H1 (cell line): ENCODE data around the gene GFI1B. TPM values are rescaled to one million over a fixed set of nuclear protein-coding genes. Genes with fewer than 3 reads are reported as not detected.

Experiments used
- ASH2L ChIP-seq: fragments of 200-600, 300-600 bp; sonication (generic); IDR thresholded peaks from one replicate; pipeline ENCODE4 v1.7.1; 2017; ENCODE audit warnings: low read length
- CTCF ChIP-seq, 3 experiments: IDR thresholded peaks; 1 replicate in 2 of 3; 2 replicates in 1 of 3; pipeline versions ENCODE4 v1.5.1 to v1.6.1; 2011; ENCODE audit warnings: low read length in 3 of 3, mild to moderate bottlenecking in 3 of 3, inconsistent platforms in 2 of 3, low read depth in 1 of 3, moderate library complexity in 1 of 3; ENCODE audit not compliant: insufficient read depth in 1 of 3; ENCODE audit errors: control extremely low read depth in 1 of 3
- RFX5 ChIP-seq: IDR thresholded peaks from 2 replicates; pipeline ENCODE4 v1.6.1; 2011; ENCODE audit warnings: low read depth, low read length, improper control_type of control experiment, borderline replicate concordance
- TCF12 ChIP-seq: IDR thresholded peaks from 2 replicates; pipeline ENCODE4 v1.6.1; 2011; ENCODE audit warnings: low read depth, mild to moderate bottlenecking, low read length
- polyA plus RNA-seq, 7 experiments: library from polyadenylated mRNA; depleted of rRNA in 3 of 7; stranded (reverse) in 5 of 7; unstranded in 2 of 7; fragments of >200 nt in 5 of 7; fragments of 200-250 nt in 2 of 7; gene quantifications; 1 replicate in 5 of 7; 2 replicates in 1 of 7; 4 replicates in 1 of 7; pipeline versions ENCODE4 v1.2.1 to v1.2.3, GENCODE V29; 2011 to 2013; ENCODE audit warnings: missing spikeins in 2 of 7, mixed read lengths in 2 of 7
- total RNA-seq: library from RNA; stranded (reverse); fragmentation: NEBNext Ultra II Directional; extraction: Animal tissue kit (Norgen Biotek cat#: 25700); gene quantifications from 2 replicates; pipeline ENCODE4 v1.2.1, GENCODE V29; 2021

Gene GFI1B
- total and polyA plus RNA-seq, 2 of the 8 experiments (the other 6 are each of a cell fraction or from before 2014, with no cell fraction given) = 0.09 to 0.11 TPM

- TF ChIP-seq CTCF (IDR thresholded peaks at IDR 0.05; ENCODE audit: control extremely low read depth in 1 of 3, insufficient read depth in 1 of 3, low read depth in 1 of 3, low read length in 3 of 3) (no peak), RFX5 (no peak), TCF12 (no peak), ASH2L (no peak)
- TF ChIP-seq, all 59 proteins: peak for 0
These were observed 1.9 kb upstream of the GFI1B start (continued) for GRCh38 chr9:132976571-132976970.
